K562 (cell line): ENCODE measurements around the gene CNTRL. TPM values are rescaled to one million over a fixed set of nuclear protein-coding genes. Genes with fewer than 3 reads are reported as not detected.

Experiments used
- ATAC-seq: fragments of 200-7000 bp; cut with Tn5 transposase; 3 replicates; pipeline ENCODE4 v1.9.1; 2020; ENCODE audit warnings: moderate library complexity
- BruUV-seq: library from RNA; stranded (reverse); fragments of 400-500 nt; replicated peaks from 2 replicates; lab custom pipeline; 2021; lab: Mats Ljungman, UMichigan
- CTCF ChIA-PET: fragments of 300-600 bp; formaldehyde crosslinking; extraction: SDS; loops from one replicate; lab custom pipeline; 2021; ENCODE audit warnings: low intra/inter-chr PET ratio; lab: Yijun Ruan, JAX
- POLR2A ChIA-PET: fragments of 300-600, 350-650 bp; sonication (Branson Sonifier 250); formaldehyde crosslinking; extraction: SDS; loops from one replicate; lab custom pipeline; 2021; ENCODE audit warnings: antibody characterized with exemption, inconsistent platforms; lab: Yijun Ruan, JAX
- DNase-seq, 4 experiments: peaks; one replicate each; pipeline versions ENCODE4 v3.0.0 to v3.0.0-alpha.2; 2011 to 2018; ENCODE audit warnings: low spot score in 3 of 4, mixed read lengths in 3 of 4; ENCODE audit errors: extremely low read depth in 1 of 4
- FAIRE-seq: peaks from 2 replicates; lab custom pipeline; 2011; peaks lifted over from hg19 to GRCh38; lab: Jason Lieb, UNC
- H2AFZ ChIP-seq: 2 replicates; pipeline ENCODE4 v1.6.0; 2011; ENCODE audit warnings: low read depth, low read length, control low read depth, inconsistent platforms
- H3K27ac ChIP-seq: fragments of 200-600 bp; 3 replicates; pipeline ENCODE4 v1.8.0; 2011; ENCODE audit warnings: low read depth, mild to moderate bottlenecking, control low read depth, inconsistent platforms, low read length, moderate library complexity, mixed read lengths; ENCODE audit errors: extremely low read depth
- H3K27me3 ChIP-seq, 2 experiments: fragments of 300-600 bp in 1 of 2; 2 replicates in 1 of 2; 3 replicates in 1 of 2; pipeline versions ENCODE4 v1.6.0 to v1.8.0; 2011; ENCODE audit warnings: inconsistent platforms in 2 of 2, low read length in 2 of 2, mild to moderate bottlenecking in 1 of 2, mixed read lengths in 1 of 2, moderate library complexity in 1 of 2; ENCODE audit not compliant: control insufficient read depth in 2 of 2, insufficient read depth in 2 of 2
- H3K36me3 ChIP-seq: fragments of 300-600 bp; 3 replicates; pipeline ENCODE4 v1.8.0; 2011; ENCODE audit warnings: mild to moderate bottlenecking, low read length, inconsistent platforms; ENCODE audit not compliant: control insufficient read depth, insufficient read depth
- H3K4me1 ChIP-seq, 2 experiments: fragments of 200-600 bp in 1 of 2; replicated peaks in 1 of 2; 2 replicates in 1 of 2; 3 replicates in 1 of 2; pipeline versions ENCODE4 v1.5.1 to v1.8.0; 2011; ENCODE audit warnings: inconsistent platforms in 2 of 2, low read length in 2 of 2, mild to moderate bottlenecking in 1 of 2, mixed read lengths in 1 of 2, moderate library complexity in 1 of 2; ENCODE audit not compliant: control insufficient read depth in 2 of 2, insufficient read depth in 2 of 2
- H3K4me2 ChIP-seq: 2 replicates; pipeline ENCODE4 v1.6.1; 2011; ENCODE audit warnings: low read length, control low read depth, inconsistent platforms, mixed read lengths; ENCODE audit not compliant: insufficient read depth
- H3K4me3 ChIP-seq: fragments of 200-600 bp; sonication (generic), shearing (Covaris generic); 2 replicates; pipeline ENCODE4 v1.5.1; 2016; ENCODE audit warnings: control low read depth, inconsistent platforms
- H3K79me2 ChIP-seq: fragments of 200-600 bp; 3 replicates; pipeline ENCODE4 v1.8.0; 2011; ENCODE audit warnings: low read length, inconsistent platforms; ENCODE audit not compliant: control insufficient read depth, insufficient read depth
- H3K9ac ChIP-seq, 2 experiments: 2 replicates each; pipeline versions ENCODE4 v1.6.0 to v1.6.1; 2011; ENCODE audit warnings: low read depth in 2 of 2, low read length in 2 of 2, control low read depth in 1 of 2, inconsistent platforms in 1 of 2, mild to moderate bottlenecking in 1 of 2, mixed read lengths in 1 of 2; ENCODE audit not compliant: insufficient read depth in 1 of 2
- H3K9me1 ChIP-seq: one replicate; pipeline ENCODE4 v1.6.0; 2011; ENCODE audit warnings: inconsistent platforms, mild to moderate bottlenecking, low read length, moderate library complexity; ENCODE audit not compliant: control insufficient read depth, insufficient read depth
- H3K9me3 ChIP-seq: replicated peaks from 2 replicates; pipeline ENCODE4 v1.5.1; 2011; ENCODE audit warnings: low read depth, low read length, inconsistent platforms; ENCODE audit not compliant: control insufficient read depth, insufficient read depth
- H4K20me1 ChIP-seq: replicated peaks from 2 replicates; pipeline ENCODE4 v1.6.1; 2011; ENCODE audit warnings: low read length, inconsistent platforms, mixed read lengths; ENCODE audit not compliant: control insufficient read depth, insufficient read depth
- ETS1 ChIP-seq: conservative IDR thresholded peaks from 2 replicates; pipeline ENCODE4 v1.6.1; 2011; ENCODE audit warnings: low read depth, mild to moderate bottlenecking, low read length; ENCODE audit not compliant: control insufficient read depth
- HNRNPH1 ChIP-seq: fragments of 200-400 bp; formaldehyde crosslinking; optimal IDR thresholded peaks from 2 replicates; pipeline ENCODE3; 2017; ENCODE audit warnings: low read depth, mild to moderate bottlenecking, low read length, moderate library complexity
- IRF2 ChIP-seq: sonication (generic); formaldehyde crosslinking; IDR thresholded peaks from 2 replicates; pipeline ENCODE4 v1.8.1; 2022; ENCODE audit warnings: mild to moderate bottlenecking, missing genetic modification reagents
- IRF9 ChIP-seq: fragments of 450-650 bp; IDR thresholded peaks from 2 replicates; pipeline ENCODE4 v1.6.1; 2016; ENCODE audit warnings: missing biosample characterization, missing genetic modification characterization
- MNT ChIP-seq, 2 experiments: fragments of 450-650 bp; conservative IDR thresholded peaks; 2 replicates each; pipeline ENCODE4 v1.6.1; 2017; ENCODE audit warnings: mild to moderate bottlenecking in 2 of 2, moderate library complexity in 2 of 2
- NFE2 ChIP-seq: IDR thresholded peaks from 2 replicates; pipeline ENCODE4 v1.6.1; 2014; ENCODE audit warnings: antibody characterized with exemption, low read depth
- RUNX1 ChIP-seq: sonication (generic); IDR thresholded peaks from 2 replicates; pipeline ENCODE4 v1.6.1; 2016; ENCODE audit warnings: antibody characterized with exemption, low read depth
- SMARCC2 ChIP-seq: fragments of 450-650 bp; IDR thresholded peaks from 2 replicates; pipeline ENCODE4 v1.6.1; 2017; ENCODE audit warnings: antibody characterized with exemption, moderate library complexity, mild to moderate bottlenecking, low read depth
- SPI1 ChIP-seq: IDR thresholded peaks from 2 replicates; pipeline ENCODE4 v1.6.1; 2011; ENCODE audit warnings: low read depth, low read length, control low read depth, borderline replicate concordance
- ZFP36 ChIP-seq: fragments of 150-350 bp; IDR thresholded peaks from 2 replicates; pipeline ENCODE4 v1.6.1; 2018; ENCODE audit warnings: low read length, low read depth; ENCODE audit not compliant: partially characterized antibody
- ZNF79 ChIP-seq: fragments of 250-450 bp; sonication (Bioruptor Pico); IDR thresholded peaks from 2 replicates; pipeline ENCODE4 v1.4.0; 2020; ENCODE audit warnings: low read depth, mild to moderate bottlenecking, moderate library complexity
- ZSCAN29 ChIP-seq: fragments of 450-650 bp; IDR thresholded peaks from 2 replicates; pipeline ENCODE4 v1.6.1; 2017
- WGBS: fragments of 100-300 bp; shearing (Covaris generic); methylation state at CpG from one replicate; pipeline ENCODE4 v1.1.6; 2016; ENCODE audit warnings: low coverage, mixed read lengths; ENCODE audit not compliant: insufficient coverage; ENCODE audit errors: missing lambda C conversion rate; 5-methylcytosine and 5-hydroxymethylcytosine counted together
- in situ Hi-C: fragments of 300-500 bp; cut with MboI; formaldehyde crosslinking; loops from 4 replicates; pipeline ENCODE4 v1.15.0; 2018; ENCODE audit warnings: inconsistent platforms, mixed read lengths
- intact Hi-C: fragments of 100-400 bp; cut with micrococcal nuclease; formaldehyde crosslinking; loops from 2 replicates; pipeline ENCODE4 v1.14.2; 2022
- polyA plus RNA-seq, 8 experiments: library from polyadenylated mRNA; depleted of rRNA in 4 of 8; stranded (reverse) in 5 of 8; unstranded in 3 of 8; fragments of >200 nt; fragmentation: Nextera tagmentation in 2 of 8; fragmentation: Illumina TruSeq in 1 of 8; extraction: Ambion mirVana in 2 of 8; extraction: Trizol in 1 of 8; gene quantifications; 2 replicates each; pipeline versions ENCODE4 v1.2.1 to v1.2.3, GENCODE V29; 2011 to 2014; ENCODE audit warnings: inconsistent platforms in 1 of 8, missing spikeins in 1 of 8
- total RNA-seq, 7 experiments: library from RNA; depleted of rRNA in 6 of 7; stranded (reverse); fragments of >200 nt in 6 of 7; fragmentation: Illumina TruSeq in 2 of 7; extraction: Trizol in 2 of 7; gene quantifications; 2 replicates each; pipeline versions ENCODE4 v1.2.1 to v1.2.3, GENCODE V29; 2011 to 2021; ENCODE audit warnings: low replicate concordance in 1 of 7

CNTRL gene
- total and polyA plus RNA-seq, 9 of the 15 experiments (the other 6 are each of a cell fraction or from before 2014, with no cell fraction given) = 9.2 to 28.9 (median 20.5) TPM

GRCh38 chr9:121214005-121214404, 139.2 kb downstream of the CNTRL start (continued):
- TF ChIP-seq ZNF79 = no peak
- no peak for TF ChIP-seq MNT (conservative IDR thresholded peaks at IDR 0.05)
- no peak for TF ChIP-seq ETS1
- TF ChIP-seq SMARCC2 = no peak

GRCh38 chr9:121216271-121216805, 141.6 kb downstream of the CNTRL start:
- ATAC-seq (no peak), DNase-seq (no peak), FAIRE-seq (no peak)
- 89% methylated on average over 3 of the region's 3 CpGs for WGBS
- H3K4me2 ChIP-seq = no peak overlapping the region
- peaks cover 0 to 20% of the 10 kb centered on the region in 2 experiments; a peak in 2 of 5 replicates for H3K4me1 ChIP-seq
- no peak overlapping the region for H3K4me3 ChIP-seq
- H3K9me1 ChIP-seq = no peaks in the 10 kb centered on the region
- no peaks in the 10 kb centered on the region for H3K9me3 ChIP-seq
- in situ Hi-C loops = loop anchor here (5.0 kb wide), 2 partner anchors 101 to 181 kb away; no protein-coding TSS in a partner anchor
- H3K36me3 ChIP-seq = no peaks in the 10 kb centered on the region
- no peaks in the 10 kb centered on the region for H3K27me3 ChIP-seq
- BruUV-seq = no TSS peak
- H4K20me1 ChIP-seq = no peaks in the 10 kb centered on the region
- ChIA-PET CTCF (no interaction called here), POLR2A (interaction anchor here (0.6 to 1.0 kb wide), 2 partner anchors 11 to 90 kb away, joined by 3 to 4 read pairs; no protein-coding TSS in a partner anchor)
- TF ChIP-seq IRF9 (tag) = no peak
- TF ChIP-seq ZSCAN29 = no peak
- no peak for TF ChIP-seq RUNX1
- TF ChIP-seq HNRNPH1 = no peak
- TF ChIP-seq IRF2 (CRISPR knock-in tag) = no peak
- TF ChIP-seq NFE2 = no peak
- 0 out of 2 replicates have a peak, but pooled peaks have one; percentile 29 for TF ChIP-seq SPI1
- peak; percentile 77 for TF ChIP-seq ZFP36
- H3K79me2 ChIP-seq = no peaks in the 10 kb centered on the region
- intact Hi-C loops = loop anchor here (10.0 kb wide), 1 partner anchor 318 kb away; no protein-coding TSS in a partner anchor
- peak overlapping the region; percentile 72 for H2AFZ ChIP-seq
- H3K27ac ChIP-seq = 0 out of 3 replicates have a peak overlapping the region, but pooled peaks have one; percentile 3
- no peak overlapping the region for H3K9ac ChIP-seq
